Measurements from ENCODE around the gene RASGRF1.

Gene RASGRF1

GRCh38 chr15:79093352-79093935 lies 2.9 kb upstream of the RASGRF1 start:
- DNase-seq: no peak

- no peak for DNase-seq
These were observed 1.8 kb upstream of the RASGRF1 start for GRCh38 chr15:79092382-79092781.

- peak; percentile 2 for DNase-seq
These were observed 756 bp upstream of the RASGRF1 start for GRCh38 chr15:79091204-79091867.

- no peak for DNase-seq
These were observed 592 bp downstream of the RASGRF1 start for GRCh38 chr15:79089890-79090486.

- no peak for DNase-seq
These were observed 1.2 kb downstream of the RASGRF1 start for GRCh38 chr15:79089331-79089889.

- no peak for DNase-seq
These were observed 2.0 kb downstream of the RASGRF1 start for GRCh38 chr15:79088426-79089205.

- no peak for DNase-seq
These were observed 3.8 kb downstream of the RASGRF1 start for GRCh38 chr15:79086814-79087213.

GRCh38 chr15:79084308-79084968 lies 6.1 kb downstream of the RASGRF1 start:
- DNase-seq: no peak

- no peak for DNase-seq
These were observed 7.4 kb downstream of the RASGRF1 start for GRCh38 chr15:79083154-79083553.

- DNase-seq: no peak
These were observed 8.1 kb downstream of the RASGRF1 start for GRCh38 chr15:79082363-79083070.

- no peak for DNase-seq
These were observed 11.7 kb downstream of the RASGRF1 start for GRCh38 chr15:79078763-79079410.

GRCh38 chr15:79078003-79078402 lies 12.6 kb downstream of the RASGRF1 start:
- no peak for DNase-seq

GRCh38 chr15:79076661-79077060 lies 13.9 kb downstream of the RASGRF1 start:
- no peak for DNase-seq

- DNase-seq: no peak
These were observed 15.3 kb downstream of the RASGRF1 start for GRCh38 chr15:79075256-79075655.

- no peak for DNase-seq
These were observed 17.2 kb downstream of the RASGRF1 start for GRCh38 chr15:79073336-79073735.

GRCh38 chr15:79071901-79072300 lies 18.7 kb downstream of the RASGRF1 start:
- DNase-seq: no peak

GRCh38 chr15:79068790-79069189 lies 21.8 kb downstream of the RASGRF1 start:
- DNase-seq: no peak

GRCh38 chr15:79067969-79068368 lies 22.6 kb downstream of the RASGRF1 start:
- DNase-seq: no peak

GRCh38 chr15:79067072-79067833 lies 23.3 kb downstream of the RASGRF1 start:
- DNase-seq: peak; percentile 16

- DNase-seq: no peak
These were observed 24.0 kb downstream of the RASGRF1 start for GRCh38 chr15:79066391-79067071.

All from DMS 273 treated with DMSO at 0.1 percent for 48 hours (cell line).